ENCODE results near the gene RAB34. TPM values are rescaled to one million over a fixed set of nuclear protein-coding genes. Genes with fewer than 3 reads are reported as not detected.

RAB34 gene
- total RNA-seq, 1 experiment from 2014 or later: 284 TPM

GRCh38 chr17:28718333-28719020, 809 bp upstream of the RAB34 start:
- intact Hi-C loops (cut with micrococcal nuclease; ENCODE audit: unreplicated experiment): no loop called here
- H3K4me1 ChIP-seq (ENCODE audit: control insufficient read depth, insufficient read depth, low read length): peaks cover 42% of the 10 kb centered on the region
- no peak for DNase-seq (ENCODE audit: low read depth, low spot score)
- in situ Hi-C loops (cut with HindIII; ENCODE audit: low pct_unique_long_range_greater_than_20kb, low sequenced_read_pairs): no loop called here
- H3K36me3 ChIP-seq (ENCODE audit: control insufficient read depth, insufficient read depth, low read length): peaks cover 29% of the 10 kb centered on the region
- TF ChIP-seq, protein P1, sequence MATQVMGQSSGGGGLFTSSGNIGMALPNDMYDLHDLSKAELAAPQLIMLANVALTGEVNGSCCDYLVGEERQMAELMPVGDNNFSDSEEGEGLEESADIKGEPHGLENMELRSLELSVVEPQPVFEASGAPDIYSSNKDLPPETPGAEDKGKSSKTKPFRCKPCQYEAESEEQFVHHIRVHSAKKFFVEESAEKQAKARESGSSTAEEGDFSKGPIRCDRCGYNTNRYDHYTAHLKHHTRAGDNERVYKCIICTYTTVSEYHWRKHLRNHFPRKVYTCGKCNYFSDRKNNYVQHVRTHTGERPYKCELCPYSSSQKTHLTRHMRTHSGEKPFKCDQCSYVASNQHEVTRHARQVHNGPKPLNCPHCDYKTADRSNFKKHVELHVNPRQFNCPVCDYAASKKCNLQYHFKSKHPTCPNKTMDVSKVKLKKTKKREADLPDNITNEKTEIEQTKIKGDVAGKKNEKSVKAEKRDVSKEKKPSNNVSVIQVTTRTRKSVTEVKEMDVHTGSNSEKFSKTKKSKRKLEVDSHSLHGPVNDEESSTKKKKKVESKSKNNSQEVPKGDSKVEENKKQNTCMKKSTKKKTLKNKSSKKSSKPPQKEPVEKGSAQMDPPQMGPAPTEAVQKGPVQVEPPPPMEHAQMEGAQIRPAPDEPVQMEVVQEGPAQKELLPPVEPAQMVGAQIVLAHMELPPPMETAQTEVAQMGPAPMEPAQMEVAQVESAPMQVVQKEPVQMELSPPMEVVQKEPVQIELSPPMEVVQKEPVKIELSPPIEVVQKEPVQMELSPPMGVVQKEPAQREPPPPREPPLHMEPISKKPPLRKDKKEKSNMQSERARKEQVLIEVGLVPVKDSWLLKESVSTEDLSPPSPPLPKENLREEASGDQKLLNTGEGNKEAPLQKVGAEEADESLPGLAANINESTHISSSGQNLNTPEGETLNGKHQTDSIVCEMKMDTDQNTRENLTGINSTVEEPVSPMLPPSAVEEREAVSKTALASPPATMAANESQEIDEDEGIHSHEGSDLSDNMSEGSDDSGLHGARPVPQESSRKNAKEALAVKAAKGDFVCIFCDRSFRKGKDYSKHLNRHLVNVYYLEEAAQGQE (IDR thresholded peaks at IDR 0.05; ENCODE audit: insufficient read depth in 1 of 2, low read depth in 2 of 2, low read length in 1 of 2): no peak
- TF ChIP-seq TCF7L2 (IDR thresholded peaks at IDR 0.05; ENCODE audit: low read depth, low read length) (no peak), CTCF (IDR thresholded peaks at IDR 0.05) (no peak)
- H3K4me3 ChIP-seq (ENCODE audit: low read depth in 2 of 2, low read length in 2 of 2): peak overlapping the region; percentile 58 to 88
- POLR2A ChIA-PET: interaction anchor here (1.3 kb wide), 1 partner anchor 74 kb away, joined by 4 read pairs; the partner anchor contains the start of gene BLTP2
- no TSS peak for BruUV-seq (replicated peaks)
- peak overlapping the region; percentile 99 for H3K27ac ChIP-seq (ENCODE audit: low read length)
- H3K27me3 ChIP-seq (ENCODE audit: control insufficient read depth, insufficient read depth, low read length): no peaks in the 10 kb centered on the region
- no peak for ATAC-seq
- CTCF ChIA-PET: no interaction called here
- no peaks in the 10 kb centered on the region for H3K9me3 ChIP-seq (ENCODE audit: control insufficient read depth, insufficient read depth, low read depth, low read length)

DNA sequence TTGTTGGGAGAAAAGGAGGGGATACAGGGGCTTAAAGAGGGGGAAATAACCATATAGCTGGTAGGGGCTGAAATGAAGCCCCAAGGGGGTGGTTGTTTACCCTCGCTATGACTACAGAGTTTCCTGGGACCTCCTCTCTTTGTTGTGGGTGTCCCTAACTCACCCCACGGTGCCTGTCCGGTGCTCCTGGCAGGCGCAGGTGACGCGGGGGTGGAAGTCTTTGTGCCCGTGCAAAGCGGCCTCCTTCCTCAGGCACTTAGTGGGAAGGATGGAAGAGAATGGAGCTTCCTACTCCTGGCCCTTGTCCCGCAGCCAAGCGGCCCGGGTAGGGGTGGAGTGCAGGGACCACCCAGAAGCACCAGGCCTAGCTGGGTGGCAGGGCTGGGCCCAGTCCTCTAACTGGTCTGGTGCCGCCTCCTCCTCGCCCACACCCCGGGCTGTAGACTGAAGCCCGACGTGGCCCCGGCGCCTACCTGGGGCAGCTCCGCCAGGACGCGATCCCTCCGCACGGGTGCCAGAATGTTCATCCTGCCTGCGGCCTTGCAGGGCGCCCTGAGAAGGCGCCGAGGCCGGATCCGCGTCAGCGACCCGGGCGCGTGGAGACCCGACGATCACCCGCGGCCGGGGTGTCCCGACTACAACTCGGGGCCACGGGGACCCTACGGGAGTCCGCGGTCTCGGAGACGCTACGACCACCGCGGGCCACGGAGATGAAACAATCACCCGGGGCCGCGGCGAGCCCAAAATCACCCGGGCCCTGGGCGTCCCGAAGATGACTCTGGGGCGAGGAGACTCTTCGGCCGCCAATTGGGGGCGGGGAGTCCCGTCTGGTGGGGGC, 709 bp downstream of the RAB34 start:
- ATAC-seq: no peak
- ChIA-PET CTCF (interaction anchor here (0.6 to 0.9 kb wide), 2 partner anchors 10 to 26 kb away, joined by 3 read pairs; no protein-coding TSS in a partner anchor), POLR2A (no interaction called here)
- no peak for TF ChIP-seq POLR2AphosphoS5 (IDR thresholded peaks at IDR 0.05; ENCODE audit: low read depth, low read length)
- TF ChIP-seq TCF7L2 (IDR thresholded peaks at IDR 0.05; ENCODE audit: low read depth, low read length): no peak
- TF ChIP-seq SIN3A (IDR thresholded peaks at IDR 0.05; ENCODE audit: borderline replicate concordance, insufficient read depth, low read depth, low read length): no peak
- no peak for TF ChIP-seq CTCF (IDR thresholded peaks at IDR 0.05)
- TF ChIP-seq, protein P1 (IDR thresholded peaks at IDR 0.05; ENCODE audit: insufficient read depth in 1 of 2, low read depth in 2 of 2, low read length in 1 of 2): no peak
- peak overlapping the region; percentile 58 to 88 for H3K4me3 ChIP-seq (ENCODE audit: low read depth in 2 of 2, low read length in 2 of 2)
- peaks cover 18% of the 10 kb centered on the region for H3K36me3 ChIP-seq (ENCODE audit: control insufficient read depth, insufficient read depth, low read length)
- no peaks in the 10 kb centered on the region for H3K9me3 ChIP-seq (ENCODE audit: control insufficient read depth, insufficient read depth, low read depth, low read length)
- H3K27ac ChIP-seq (ENCODE audit: low read length): peak overlapping the region; percentile 99
- BruUV-seq (replicated peaks): no TSS peak
- H3K4me1 ChIP-seq (ENCODE audit: control insufficient read depth, insufficient read depth, low read length): peaks cover 38% of the 10 kb centered on the region
- no peaks in the 10 kb centered on the region for H3K27me3 ChIP-seq (ENCODE audit: control insufficient read depth, insufficient read depth, low read length)
- in situ Hi-C loops (cut with HindIII; ENCODE audit: low pct_unique_long_range_greater_than_20kb, low sequenced_read_pairs) (no loop called here), intact Hi-C loops (cut with micrococcal nuclease; ENCODE audit: unreplicated experiment) (no loop called here)
- DNase-seq (ENCODE audit: low read depth, low spot score): no peak
